Neural cell (in vitro differentiated cells): Measurements from ENCODE around the gene ZMIZ2. TPM values are rescaled to one million over a fixed set of nuclear protein-coding genes. Genes with fewer than 3 reads are reported as not detected.

Experiments used
- H2AFZ ChIP-seq: fragments of 200-600, 300-800 bp; sonication (generic), shearing (Covaris generic); 2 replicates; pipeline ENCODE4 v1.6.0; 2014; ENCODE audit warnings: low read depth, mild to moderate bottlenecking, antibody characterized with exemption, low read length, moderate library complexity
- H3F3A ChIP-seq: fragments of 200-600 bp; shearing (Covaris generic); 2 replicates; pipeline ENCODE4 v1.6.1; 2016; ENCODE audit warnings: mild to moderate bottlenecking, moderate library complexity, mixed read lengths, antibody characterized with exemption, low read length; ENCODE audit not compliant: insufficient read depth, poor library complexity, severe bottlenecking
- H3K27ac ChIP-seq: fragments of 200-600, 300-800 bp; sonication (generic), shearing (Covaris generic); 2 replicates; pipeline ENCODE4 v1.5.1; 2014; ENCODE audit warnings: mild to moderate bottlenecking, low read length, moderate library complexity
- H3K27me3 ChIP-seq: fragments of 300-800, 200-600 bp; sonication (generic), shearing (Covaris generic); 2 replicates; pipeline ENCODE4 v1.6.0; 2014; ENCODE audit warnings: mild to moderate bottlenecking, low read depth, low read length, moderate library complexity; ENCODE audit not compliant: insufficient read depth
- H3K36me3 ChIP-seq: fragments of 300-800, 200-600 bp; sonication (generic), shearing (Covaris generic); 2 replicates; pipeline ENCODE4 v1.5.1; 2014; ENCODE audit warnings: mild to moderate bottlenecking, antibody characterized with exemption, low read length, moderate library complexity; ENCODE audit not compliant: insufficient read depth
- H3K4me2 ChIP-seq: fragments of 300-800, 200-600 bp; sonication (generic), shearing (Covaris generic); 2 replicates; pipeline ENCODE4 v1.6.0; 2014; ENCODE audit warnings: mild to moderate bottlenecking, low read length
- H3K4me3 ChIP-seq: fragments of 300-800, 200-600 bp; sonication (generic), shearing (Covaris generic); 2 replicates; pipeline ENCODE4 v1.5.1; 2014; ENCODE audit warnings: mild to moderate bottlenecking, low read length, moderate library complexity
- H3K79me2 ChIP-seq: fragments of 200-600 bp; shearing (Covaris generic); replicated peaks from 2 replicates; pipeline ENCODE4 v1.6.0; 2014; ENCODE audit warnings: mild to moderate bottlenecking, low read length, moderate library complexity; ENCODE audit not compliant: insufficient read depth
- H3K9ac ChIP-seq: fragments of 300-800, 200-600 bp; sonication (generic), shearing (Covaris generic); 2 replicates; pipeline ENCODE4 v1.6.1; 2016; ENCODE audit warnings: mild to moderate bottlenecking, low read length, mixed read lengths
- H3K9me2 ChIP-seq: fragments of 200-600 bp; shearing (Covaris generic); 2 replicates; pipeline ENCODE4 v1.6.1; 2016; ENCODE audit warnings: mild to moderate bottlenecking, low read length, mixed read lengths; ENCODE audit not compliant: insufficient read depth
- H3K9me3 ChIP-seq: fragments of 200-600, 300-800 bp; sonication (generic), shearing (Covaris generic); 2 replicates; pipeline ENCODE4 v1.6.1; 2016; ENCODE audit warnings: mild to moderate bottlenecking, mixed run types, low read length, moderate library complexity, mixed read lengths
- H4K20me1 ChIP-seq: fragments of 200-600 bp; shearing (Covaris generic); 2 replicates; pipeline ENCODE4 v1.6.1; 2016; ENCODE audit warnings: mild to moderate bottlenecking, mixed run types; ENCODE audit not compliant: insufficient read depth
- CTCF ChIP-seq: fragments of 450-650 bp; IDR thresholded peaks from 2 replicates; pipeline ENCODE4 v1.5.1; 2014; ENCODE audit warnings: antibody characterized with exemption, mild to moderate bottlenecking, moderate library complexity; ENCODE audit not compliant: poor library complexity, severe bottlenecking
- EP300 ChIP-seq: fragments of 450-650 bp; conservative IDR thresholded peaks from 2 replicates; pipeline ENCODE4 v1.6.1; 2014; ENCODE audit warnings: antibody characterized with exemption, mild to moderate bottlenecking, moderate library complexity; ENCODE audit not compliant: poor library complexity, severe bottlenecking
- EZH2 ChIP-seq: fragments of 200-600, 300-800 bp; shearing (Covaris generic), sonication (generic); IDR thresholded peaks from 2 replicates; pipeline ENCODE4 v1.6.1; 2014; ENCODE audit warnings: antibody characterized with exemption, low read length, borderline replicate concordance, mild to moderate bottlenecking; ENCODE audit not compliant: insufficient read depth, poor library complexity, severe bottlenecking
- MXI1 ChIP-seq: fragments of 450-650 bp; conservative IDR thresholded peaks from 2 replicates; pipeline ENCODE4 v1.6.1; 2014; ENCODE audit warnings: antibody characterized with exemption, mild to moderate bottlenecking; ENCODE audit not compliant: poor library complexity, severe bottlenecking
- POLR2AphosphoS5 ChIP-seq: IDR thresholded peaks from 2 replicates; pipeline ENCODE4 v1.6.1; 2012
- RAD21 ChIP-seq: fragments of 450-650 bp; conservative IDR thresholded peaks from 2 replicates; pipeline ENCODE4 v1.6.1; 2014; ENCODE audit warnings: antibody characterized with exemption, mild to moderate bottlenecking, moderate library complexity
- REST ChIP-seq: IDR thresholded peaks from 2 replicates; pipeline ENCODE4 v1.6.1; 2012; ENCODE audit warnings: borderline replicate concordance
- SMC3 ChIP-seq: fragments of 450-650 bp; conservative IDR thresholded peaks from 2 replicates; pipeline ENCODE4 v1.6.1; 2014; ENCODE audit warnings: antibody characterized with exemption, mild to moderate bottlenecking, moderate library complexity; ENCODE audit not compliant: poor library complexity
- TAF1 ChIP-seq: IDR thresholded peaks from 2 replicates; pipeline ENCODE4 v1.6.1; 2012; ENCODE audit warnings: low read depth
- polyA plus RNA-seq: library from polyadenylated mRNA; depleted of rRNA; stranded (reverse); fragments of >200 nt; gene quantifications from 2 replicates; pipeline ENCODE4 v1.2.3, GENCODE V29; 2014

The ZMIZ2 gene
- polyA plus RNA-seq, 1 donor from 2014 or later = 18.3 TPM

DNA sequence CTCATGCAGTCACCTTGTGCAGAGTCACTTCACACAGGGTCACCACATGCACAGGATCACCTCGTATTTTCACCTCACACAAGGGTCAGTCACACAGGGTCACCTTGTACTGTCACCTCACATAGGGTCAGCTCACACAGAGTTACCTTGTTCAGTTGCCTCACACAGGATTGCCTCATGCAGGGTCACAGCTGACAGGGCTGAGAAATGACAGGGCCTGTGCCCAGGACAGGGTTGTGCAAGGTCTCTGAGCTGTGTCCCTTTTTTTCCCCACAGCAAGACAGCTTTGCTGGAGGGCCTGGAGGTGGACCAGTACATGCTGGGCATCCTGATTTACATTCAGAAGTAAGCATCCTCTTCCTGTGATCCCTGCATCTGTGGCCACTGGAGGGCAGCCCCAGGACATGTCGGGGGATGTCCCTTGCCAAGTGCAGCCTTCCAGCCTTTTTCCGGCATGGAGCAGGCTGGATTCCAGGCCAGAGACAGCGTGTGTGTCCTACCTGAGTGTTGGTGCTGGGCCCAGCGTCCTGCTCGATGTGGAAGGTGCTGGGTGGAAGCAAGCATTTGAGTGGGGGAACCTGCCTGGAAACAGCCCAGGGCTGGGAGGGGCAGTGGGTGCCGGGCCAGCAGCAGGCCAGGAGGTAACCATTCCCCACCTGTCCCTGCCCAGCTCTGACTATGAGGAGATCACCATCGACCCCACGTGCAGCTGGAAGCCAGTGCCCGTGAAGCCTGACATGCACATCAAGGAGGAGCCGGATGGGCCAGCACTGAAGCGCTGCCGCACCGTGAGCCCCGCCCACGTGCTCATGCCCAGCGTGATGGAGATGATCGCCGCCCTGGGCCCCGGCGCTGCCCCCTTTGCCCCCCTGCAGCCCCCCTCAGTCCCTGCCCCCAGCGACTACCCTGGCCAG is 16.3 kb downstream of the ZMIZ2 start:
- Histone ChIP-seq H3F3A (no peaks in the 10 kb centered on the region), H3K9ac (no peak overlapping the region), H3K79me2 (no peaks in the 10 kb centered on the region), H3K4me2 (no peak overlapping the region), H4K20me1 (no peaks in the 10 kb centered on the region), H3K9me3 (no peaks in the 10 kb centered on the region), H3K27ac (no peak overlapping the region), H2AFZ (no peak overlapping the region), H3K9me2 (no peaks in the 10 kb centered on the region), H3K36me3 (no peaks in the 10 kb centered on the region), H3K4me3 (no peak overlapping the region), H3K27me3 (no peaks in the 10 kb centered on the region)
- TF ChIP-seq RAD21 (no peak), EZH2 (no peak), POLR2AphosphoS5 (no peak), REST (no peak), TAF1 (no peak), MXI1 (no peak), CTCF (no peak), SMC3 (no peak), EP300 (no peak)

DNA sequence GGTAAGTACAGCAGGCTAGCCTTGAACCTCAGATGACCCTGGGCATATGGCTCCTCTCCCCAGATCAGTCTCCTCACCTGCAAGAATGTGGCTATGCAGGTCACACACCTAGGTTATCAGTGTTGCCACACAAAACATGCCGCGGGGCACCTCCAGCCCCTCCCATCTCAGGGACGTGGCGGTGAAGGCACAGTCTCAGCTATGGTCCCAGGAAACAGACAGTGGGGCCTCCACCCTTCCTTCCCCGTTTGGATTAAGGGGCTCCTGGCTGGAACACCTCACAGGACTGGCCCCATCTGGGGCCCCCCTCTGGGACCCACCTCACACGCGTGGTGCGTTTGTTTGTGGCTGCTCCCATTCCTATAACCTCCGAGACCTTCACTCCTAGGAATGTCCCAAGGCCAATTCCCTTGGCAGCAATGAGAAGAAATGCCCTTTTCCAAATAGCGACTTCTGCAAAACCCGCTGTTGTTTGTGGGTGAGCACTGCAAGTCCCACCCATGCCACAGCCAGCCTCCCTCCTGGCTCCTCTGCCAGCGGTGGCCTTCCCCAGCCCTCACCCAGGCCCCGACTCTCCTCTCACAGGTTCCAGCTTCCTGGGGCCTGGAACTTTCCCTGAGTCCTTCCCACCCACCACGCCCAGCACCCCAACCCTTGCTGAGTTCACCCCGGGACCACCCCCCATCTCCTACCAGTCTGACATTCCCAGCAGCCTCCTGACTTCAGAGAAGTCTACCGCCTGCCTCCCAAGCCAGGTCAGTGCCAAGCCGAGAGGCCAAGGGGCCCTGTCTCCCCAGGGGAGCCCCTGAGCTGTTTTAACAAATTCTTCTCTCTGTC is 17.1 kb downstream of the ZMIZ2 start:
- Histone ChIP-seq H3K79me2 (no peaks in the 10 kb centered on the region), H3K4me3 (no peak overlapping the region), H3K27me3 (no peaks in the 10 kb centered on the region), H3K4me2 (no peak overlapping the region), H3K27ac (no peak overlapping the region), H4K20me1 (no peaks in the 10 kb centered on the region), H3K9me3 (no peaks in the 10 kb centered on the region), H3K36me3 (no peaks in the 10 kb centered on the region), H3K9ac (no peak overlapping the region), H2AFZ (no peak overlapping the region), H3K9me2 (no peaks in the 10 kb centered on the region), H3F3A (no peaks in the 10 kb centered on the region)
- no peak for TF ChIP-seq RAD21
- TF ChIP-seq TAF1 = no peak
- TF ChIP-seq REST = no peak
- no peak for TF ChIP-seq EP300
- no peak for TF ChIP-seq SMC3
- no peak for TF ChIP-seq MXI1
- no peak for TF ChIP-seq CTCF
- TF ChIP-seq POLR2AphosphoS5 = no peak
- TF ChIP-seq EZH2 = no peak
